ENCODE results near the gene CCL24. TPM values are rescaled to one million over a fixed set of nuclear protein-coding genes. Genes with fewer than 3 reads are reported as not detected.
"Not testable (repeated sequence)": the region's sequence is repeated elsewhere in the genome, so short reads cannot be mapped to it uniquely, and the experiment has no call there.

The CCL24 gene
- total RNA-seq, 4 donors from 2014 or later, result 2.2 to 3.9 (median 2.9) TPM; not detected in 1

GRCh38 chr7:75796420-75796819 lies 17.2 kb downstream of the CCL24 start:
- TF ChIP-seq CTCF (IDR thresholded peaks at IDR 0.05), result no peak
- no peak for TF ChIP-seq POLR2A (IDR thresholded peaks at IDR 0.05)
- Histone ChIP-seq H3K9me3 (no peaks in the 10 kb centered on the region), H3K27me3 (no peaks in the 10 kb centered on the region), H3K27ac (peak overlapping the region in 2 of 4 donors; percentile 35 to 58), H3K4me1 (peaks cover under 1 to 28% (median 9%) of the 10 kb centered on the region in 3 donors), H3K36me3 (no peaks in the 10 kb centered on the region), H3K4me3 (no peak overlapping the region)
- DNase-seq, result no peak
- intact Hi-C loops (cut with DNase I), result no loop called here
- whole genome bisulfite sequencing, 2 donors, result 90 to 91% methylated on average over 6 of the region's 6 CpGs

- H3K4me3 ChIP-seq, result no peak overlapping the region
- H3K36me3 ChIP-seq, result no peaks in the 10 kb centered on the region
- intact Hi-C loops (cut with DNase I), result no loop called here
- peak overlapping the region in 3 of 4 donors; percentile 21 to 69 (median 53) for H3K27ac ChIP-seq
- no peak for DNase-seq
- no peak for TF ChIP-seq CTCF (IDR thresholded peaks at IDR 0.05)
- TF ChIP-seq POLR2A (IDR thresholded peaks at IDR 0.05), result no peak
- 53% methylated on average over 8 to 9 of the region's 9 CpGs for WGBS, 2 donors
- H3K9me3 ChIP-seq, result no peaks in the 10 kb centered on the region
- H3K4me1 ChIP-seq, result peaks cover 5 to 34% (median 13%) of the 10 kb centered on the region in 3 donors
- H3K27me3 ChIP-seq, result no peaks in the 10 kb centered on the region
Measured at GRCh38 chr7:75795831-75796285, 17.7 kb downstream of the CCL24 start.

- no peak overlapping the region for H3K27ac ChIP-seq
- intact Hi-C loops (cut with DNase I), result no loop called here
- H3K36me3 ChIP-seq, result no peaks in the 10 kb centered on the region
- TF ChIP-seq CTCF (IDR thresholded peaks at IDR 0.05), result no peak
- no peak for TF ChIP-seq POLR2A (IDR thresholded peaks at IDR 0.05)
- H3K27me3 ChIP-seq, result no peaks in the 10 kb centered on the region
- DNase-seq, result no peak
- peaks cover 5 to 35% (median 13%) of the 10 kb centered on the region in 3 donors for H3K4me1 ChIP-seq
- H3K9me3 ChIP-seq, result no peaks in the 10 kb centered on the region
- H3K4me3 ChIP-seq, result no peak overlapping the region
- WGBS, 2 donors, result 82 to 93% methylated on average over 2 of the region's 2 CpGs
Measured at GRCh38 chr7:75793676-75794075, 19.9 kb downstream of the CCL24 start.

- DNase-seq; intact Hi-C loops (cut with DNase I); H3K4me3 ChIP-seq; H3K36me3 ChIP-seq; H3K27me3 ChIP-seq; H3K27ac ChIP-seq; H3K9me3 ChIP-seq: not testable (repeated sequence)
- H3K4me1 ChIP-seq, result peaks cover 5 to 35% (median 13%) of the 10 kb centered on the region in 3 donors
- WGBS, 2 donors, result 89 to 91% methylated on average over 5 of the region's 5 CpGs
Measured at GRCh38 chr7:75792567-75792966, 21.0 kb downstream of the CCL24 start.

DNA sequence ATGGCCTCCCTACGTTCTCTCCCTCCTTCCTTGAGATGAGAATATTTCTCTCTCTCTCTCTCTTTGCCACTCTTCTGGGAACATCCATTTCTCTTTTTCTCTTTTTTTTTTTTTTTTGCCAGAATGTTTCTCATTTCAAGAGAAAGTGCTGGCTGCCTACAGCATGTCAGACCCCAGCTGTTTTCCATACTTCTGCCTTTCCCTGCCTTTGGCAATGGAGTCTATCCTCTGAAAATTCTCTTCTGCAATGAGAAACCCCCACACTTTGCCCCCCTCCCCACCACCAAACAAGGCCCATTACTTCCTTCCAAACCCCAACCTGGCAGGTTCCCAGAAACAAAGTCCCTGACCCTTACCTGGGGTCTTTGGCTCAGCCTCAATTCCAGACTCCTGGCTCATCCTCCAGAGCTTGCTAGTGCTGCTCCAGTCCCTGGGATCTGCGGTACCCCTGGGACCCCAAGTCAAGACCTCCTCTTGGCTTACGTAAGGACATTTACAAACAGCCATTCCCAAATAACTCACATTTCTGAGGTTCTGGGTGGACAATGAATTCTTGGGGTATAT lies 24.2 kb downstream of the CCL24 start:
- H3K27me3 ChIP-seq, result no peaks in the 10 kb centered on the region
- 77 to 84% methylated on average over 3 of the region's 3 CpGs for WGBS, 2 donors
- DNase-seq, result no peak
- no peak overlapping the region for H3K4me3 ChIP-seq
- no peaks in the 10 kb centered on the region for H3K9me3 ChIP-seq
- peak overlapping the region in 1 of 4 donors; percentile 21 for H3K27ac ChIP-seq
- H3K4me1 ChIP-seq, result peaks cover 5 to 42% (median 13%) of the 10 kb centered on the region in 3 donors
- intact Hi-C loops (cut with DNase I), result no loop called here
- TF ChIP-seq CTCF (IDR thresholded peaks at IDR 0.05), result no peak
- no peak for TF ChIP-seq POLR2A (IDR thresholded peaks at IDR 0.05)
- H3K36me3 ChIP-seq, result no peaks in the 10 kb centered on the region

- intact Hi-C loops (cut with DNase I); H3K27ac ChIP-seq; H3K9me3 ChIP-seq; H3K27me3 ChIP-seq; DNase-seq; H3K4me3 ChIP-seq; H3K36me3 ChIP-seq: not testable (repeated sequence)
- 73% methylated on average over 11 to 12 of the region's 14 CpGs for WGBS, 2 donors
- H3K4me1 ChIP-seq, result peaks cover 5 to 48% (median 13%) of the 10 kb centered on the region in 3 donors
Measured at GRCh38 chr7:75788154-75788847, 25.3 kb downstream of the CCL24 start.

- H3K36me3 ChIP-seq; H3K27me3 ChIP-seq; intact Hi-C loops (cut with DNase I); H3K9me3 ChIP-seq; H3K4me3 ChIP-seq; H3K27ac ChIP-seq; DNase-seq: not testable (repeated sequence)
- H3K4me1 ChIP-seq, result peaks cover 0 to 29% (median 0%) of the 10 kb centered on the region in 3 donors
- 84 to 93% methylated on average over 4 to 5 of the region's 5 CpGs for WGBS, 2 donors
Measured at GRCh38 chr7:75783058-75783457, 30.5 kb downstream of the CCL24 start.

DNA sequence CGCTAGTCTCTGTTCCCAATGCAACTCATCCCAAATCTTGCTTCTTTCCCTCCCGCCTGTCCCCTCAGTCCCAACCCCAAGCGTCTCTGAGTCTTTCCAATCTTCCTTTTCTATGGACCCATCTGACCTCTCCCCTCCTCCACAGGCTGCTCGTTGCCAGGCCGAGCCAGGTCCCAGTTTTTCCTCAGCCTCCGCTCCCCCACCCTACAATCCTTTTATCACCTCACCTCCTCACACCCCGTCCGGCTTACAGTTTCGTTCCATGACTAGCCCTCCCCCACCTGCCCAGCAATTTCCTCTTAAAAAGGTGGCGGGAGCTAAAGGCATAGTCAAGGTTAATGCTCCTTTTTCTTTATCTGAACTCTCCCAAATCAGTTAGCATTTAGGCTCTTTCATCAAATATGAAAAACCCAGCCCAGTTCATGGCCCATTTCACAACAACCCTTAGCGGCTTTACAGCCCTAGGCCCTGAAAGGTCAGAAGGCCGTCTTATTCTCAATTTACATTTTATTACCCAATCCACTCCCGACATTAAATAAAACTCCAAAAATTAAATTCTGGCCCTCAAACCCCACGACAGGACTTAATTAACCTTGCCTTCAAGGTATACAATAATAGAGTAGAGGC lies 32.8 kb downstream of the CCL24 start:
- DNase-seq; H3K9me3 ChIP-seq; H3K36me3 ChIP-seq; H3K4me3 ChIP-seq; intact Hi-C loops (cut with DNase I); H3K27ac ChIP-seq; H3K27me3 ChIP-seq: not testable (repeated sequence)
- WGBS, 2 donors, result 77 to 89% methylated on average over 14 of the region's 14 CpGs
- peaks cover 0 to 23% (median 0%) of the 10 kb centered on the region in 3 donors for H3K4me1 ChIP-seq
